DND-41 (cell line): ENCODE results near the gene PLEKHG2.

Experiments used
- ATAC-seq: fragments of 200-7000 bp; cut with Tn5 transposase; 3 replicates; pipeline ENCODE4 v1.9.1; 2021; ENCODE audit warnings: low read depth; ENCODE audit not compliant: insufficient read depth
- DNase-seq: peaks from one replicate; pipeline ENCODE4 v3.0.0-alpha.2; 2020
- H2AFZ ChIP-seq: 2 replicates; pipeline ENCODE4 v1.6.0; 2012; ENCODE audit warnings: low read depth, low read length
- H3K27ac ChIP-seq: 2 replicates; pipeline ENCODE4 v1.5.1; 2012; ENCODE audit warnings: low read length, inconsistent platforms
- H3K27me3 ChIP-seq: fragments of 200-600 bp; sonication (generic); 2 replicates; pipeline ENCODE4 v1.6.0; 2012; ENCODE audit warnings: low read length, mild to moderate bottlenecking, inconsistent platforms; ENCODE audit not compliant: insufficient read depth, poor library complexity
- H3K36me3 ChIP-seq: 2 replicates; pipeline ENCODE4 v1.5.1; 2012; ENCODE audit warnings: low read length, inconsistent platforms; ENCODE audit not compliant: insufficient read depth
- H3K4me1 ChIP-seq: 2 replicates; pipeline ENCODE4 v1.5.1; 2012; ENCODE audit warnings: mild to moderate bottlenecking, low read length; ENCODE audit not compliant: insufficient read depth
- H3K4me2 ChIP-seq: 2 replicates; pipeline ENCODE4 v1.6.0; 2012; ENCODE audit warnings: mild to moderate bottlenecking, moderate library complexity, low read length, inconsistent platforms; ENCODE audit not compliant: insufficient read depth
- H3K4me3 ChIP-seq, 2 experiments: fragments of 200-600 bp in 1 of 2; shearing (Covaris generic) in 1 of 2; 2 replicates each; pipeline ENCODE4 v1.5.1; 2012 to 2016; ENCODE audit warnings: inconsistent platforms in 2 of 2, low read length in 2 of 2, mild to moderate bottlenecking in 2 of 2, low read depth in 1 of 2, moderate library complexity in 1 of 2
- H3K79me2 ChIP-seq: 2 replicates; pipeline ENCODE4 v1.6.0; 2012; ENCODE audit warnings: low read length, inconsistent platforms; ENCODE audit not compliant: insufficient read depth
- H3K9ac ChIP-seq: 2 replicates; pipeline ENCODE4 v1.6.0; 2012; ENCODE audit warnings: low read depth, mild to moderate bottlenecking, inconsistent platforms, low read length, moderate library complexity
- H3K9me3 ChIP-seq: 2 replicates; pipeline ENCODE4 v1.5.1; 2012; ENCODE audit warnings: low read length, moderate library complexity, mild to moderate bottlenecking, inconsistent platforms; ENCODE audit not compliant: insufficient read depth, severe bottlenecking
- H4K20me1 ChIP-seq: 2 replicates; pipeline ENCODE4 v1.6.0; 2012; ENCODE audit warnings: low read length; ENCODE audit not compliant: insufficient read depth
- CTCF ChIP-seq: IDR thresholded peaks from 2 replicates; pipeline ENCODE4 v1.5.1; 2012; ENCODE audit warnings: borderline replicate concordance, low read length, moderate library complexity, mild to moderate bottlenecking; ENCODE audit not compliant: poor library complexity, severe bottlenecking; ENCODE audit errors: extremely low read depth
- EZH2 ChIP-seq: IDR thresholded peaks from 3 replicates; pipeline ENCODE4 v1.6.1; 2012; ENCODE audit warnings: borderline replicate concordance, low read depth, mild to moderate bottlenecking, moderate library complexity, low read length, inconsistent platforms; ENCODE audit not compliant: severe bottlenecking

Gene PLEKHG2

DNA sequence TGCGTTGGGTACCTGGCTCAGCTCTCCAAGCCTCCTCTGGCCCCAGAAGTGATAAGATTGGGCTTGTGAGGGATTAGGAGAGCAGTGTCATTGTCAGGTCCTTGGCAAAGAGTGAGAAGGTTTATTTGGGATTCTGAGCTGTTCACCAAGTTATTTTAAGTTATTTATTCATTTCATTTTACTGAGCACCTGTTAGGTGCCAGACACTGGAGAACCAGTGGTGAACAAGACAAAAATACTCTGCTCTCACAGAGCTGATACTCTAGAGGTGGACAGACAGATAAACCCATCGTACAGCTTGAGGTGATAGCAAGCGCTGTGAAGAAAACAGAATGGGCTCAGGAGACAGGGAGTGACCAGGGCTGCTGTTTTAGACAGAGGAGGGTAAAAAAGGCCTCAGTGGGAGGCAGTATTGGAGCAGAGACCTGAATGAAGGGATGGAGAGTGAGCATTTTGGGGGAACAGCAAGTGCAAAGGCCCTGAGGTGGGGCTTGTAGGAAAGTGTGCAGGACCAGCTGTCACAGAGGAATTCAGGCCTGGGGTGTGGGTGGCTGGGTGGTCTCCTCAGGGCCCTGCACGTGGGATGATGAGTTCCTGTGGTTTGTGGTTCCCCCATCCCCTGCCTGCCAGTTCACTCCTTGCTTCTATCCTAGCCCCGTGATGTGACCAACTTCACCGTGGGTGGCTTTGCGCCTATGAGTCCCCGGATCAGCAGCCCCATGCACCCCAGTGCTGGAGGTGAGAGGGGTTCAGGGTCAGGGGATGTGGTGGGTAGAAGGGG lies 59.5 kb downstream of the PLEKHG2 start:
- no peaks in the 10 kb centered on the region for H3K79me2 ChIP-seq
- no peak overlapping the region for H3K9ac ChIP-seq
- no peaks in the 10 kb centered on the region for H3K4me1 ChIP-seq
- H3K27me3 ChIP-seq: no peaks in the 10 kb centered on the region
- no peak overlapping the region for H3K4me3 ChIP-seq
- peaks cover 92% of the 10 kb centered on the region for H3K36me3 ChIP-seq
- peak; percentile 25 for DNase-seq
- H3K4me2 ChIP-seq: no peak overlapping the region
- H4K20me1 ChIP-seq: peaks cover 5% of the 10 kb centered on the region
- ATAC-seq: no peak
- H3K9me3 ChIP-seq: no peaks in the 10 kb centered on the region
- TF ChIP-seq EZH2 (no peak), CTCF (no peak)
- no peak overlapping the region for H2AFZ ChIP-seq
- no peak overlapping the region for H3K27ac ChIP-seq

GRCh38 chr19:39472746-39473442 lies 60.4 kb downstream of the PLEKHG2 start:
- DNase-seq (no peak), ATAC-seq (no peak)
- no peaks in the 10 kb centered on the region for H3K79me2 ChIP-seq
- H2AFZ ChIP-seq: no peak overlapping the region
- H3K36me3 ChIP-seq: peaks cover 86% of the 10 kb centered on the region
- peaks cover 5% of the 10 kb centered on the region for H4K20me1 ChIP-seq
- H3K27ac ChIP-seq: no peak overlapping the region
- no peak overlapping the region for H3K9ac ChIP-seq
- no peak overlapping the region for H3K4me3 ChIP-seq
- H3K9me3 ChIP-seq: no peaks in the 10 kb centered on the region
- H3K27me3 ChIP-seq: no peaks in the 10 kb centered on the region
- H3K4me2 ChIP-seq: no peak overlapping the region
- no peak for TF ChIP-seq CTCF
- no peak for TF ChIP-seq EZH2
- H3K4me1 ChIP-seq: no peaks in the 10 kb centered on the region

DNA sequence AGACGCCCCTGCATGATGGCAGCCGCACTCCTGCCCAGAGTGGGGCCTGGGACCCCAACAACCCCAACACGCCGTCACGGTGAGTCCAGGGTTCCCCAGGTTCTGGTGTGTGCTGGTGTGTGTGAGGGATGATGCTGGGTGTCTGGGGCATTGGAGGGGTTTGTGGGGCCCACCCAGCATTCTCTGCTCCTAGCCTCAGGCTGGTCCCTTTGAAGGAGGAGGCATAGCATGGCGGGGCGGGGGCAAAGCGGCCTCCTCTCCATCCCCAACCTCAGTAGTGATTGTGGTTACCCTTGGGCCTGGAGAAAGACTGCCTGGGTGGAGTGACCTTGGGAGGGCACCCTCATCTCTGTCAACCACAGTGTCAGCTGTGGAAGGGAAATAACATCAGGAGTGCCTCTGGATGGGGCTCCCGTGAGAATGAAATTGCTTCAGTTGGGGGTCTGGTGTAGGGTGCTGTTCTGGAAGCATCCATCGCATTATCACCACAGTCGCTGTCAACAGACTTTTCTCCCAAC lies 61.0 kb downstream of the PLEKHG2 start:
- peaks cover 5% of the 10 kb centered on the region for H4K20me1 ChIP-seq
- ATAC-seq: no peak
- H3K9me3 ChIP-seq: no peaks in the 10 kb centered on the region
- H3K27me3 ChIP-seq: no peaks in the 10 kb centered on the region
- no peak overlapping the region for H3K4me2 ChIP-seq
- no peaks in the 10 kb centered on the region for H3K79me2 ChIP-seq
- H2AFZ ChIP-seq: no peak overlapping the region
- H3K4me3 ChIP-seq: no peak overlapping the region
- H3K4me1 ChIP-seq: no peaks in the 10 kb centered on the region
- H3K9ac ChIP-seq: no peak overlapping the region
- H3K27ac ChIP-seq: no peak overlapping the region
- H3K36me3 ChIP-seq: peaks cover 79% of the 10 kb centered on the region
- no peak for DNase-seq
- TF ChIP-seq CTCF: no peak
- TF ChIP-seq EZH2: no peak
